GM12873 (cell line): ENCODE measurements around the gene SRSF2.
A peak's percentile ranks its signal among the peaks of the same experiment; 100 is the strongest.

Experiments
- CTCF ChIP-seq: IDR thresholded peaks from 2 replicates; pipeline ENCODE4 v1.5.1; 2012; ENCODE audit warnings: low read depth, mild to moderate bottlenecking, moderate library complexity, low read length, control low read depth; ENCODE audit not compliant: insufficient read depth; ENCODE audit errors: missing control alignments

The SRSF2 gene

GRCh38 chr17:76736349-76737081 lies 616 bp downstream of the SRSF2 start:
- peak; percentile 2 for TF ChIP-seq CTCF

- no peak for TF ChIP-seq CTCF
These were observed 1.4 kb downstream of the SRSF2 start for GRCh38 chr17:76735586-76736348.

GRCh38 chr17:76735006-76735405 lies 2.1 kb downstream of the SRSF2 start:
- no peak for TF ChIP-seq CTCF

GRCh38 chr17:76734080-76734840 lies 2.9 kb downstream of the SRSF2 start:
- TF ChIP-seq CTCF, result no peak

- no peak for TF ChIP-seq CTCF
These were observed 3.5 kb downstream of the SRSF2 start for GRCh38 chr17:76733618-76733957.

- TF ChIP-seq CTCF, result no peak
These were observed 4.2 kb downstream of the SRSF2 start for GRCh38 chr17:76732734-76733617.
